IPS-18c (cell line): ENCODE data around the gene KLK8.

Source experiments
- H3K4me3 ChIP-seq: 2 replicates; pipeline ENCODE4 v1.7.0; 2013; ENCODE audit warnings: low read depth, mild to moderate bottlenecking, low read length, moderate library complexity; ENCODE audit not compliant: insufficient read depth
- H3K9me3 ChIP-seq: one replicate; pipeline ENCODE4 v1.6.1; 2013; ENCODE audit warnings: mild to moderate bottlenecking, low read length, moderate library complexity; ENCODE audit not compliant: control insufficient read depth, insufficient read depth

Gene KLK8

GRCh38 chr19:51022526-51022925 is 21.1 kb upstream of the KLK8 start:
- Histone ChIP-seq H3K4me3 (no peak overlapping the region), H3K9me3 (no peaks in the 10 kb centered on the region)

GRCh38 chr19:51020988-51021651 is 19.7 kb upstream of the KLK8 start:
- Histone ChIP-seq H3K4me3 (no peak overlapping the region), H3K9me3 (no peaks in the 10 kb centered on the region)

- Histone ChIP-seq H3K9me3 (no peaks in the 10 kb centered on the region), H3K4me3 (peak within 1 kb of the TSS; percentile 49)
Observed at GRCh38 chr19:51019544-51019925, 18.1 kb upstream of the KLK8 start, which contains the start of gene KLK10. KLK10 (minus strand) TSS chr19:51019709; CDS start chr19:51019130, 579 bp downstream.

GRCh38 chr19:51018745-51019543 is 17.5 kb upstream of the KLK8 start:
- peak overlapping the region; percentile 49 for H3K4me3 ChIP-seq
- no peaks in the 10 kb centered on the region for H3K9me3 ChIP-seq

GRCh38 chr19:51016798-51017683 is 15.6 kb upstream of the KLK8 start:
- Histone ChIP-seq H3K9me3 (no peaks in the 10 kb centered on the region), H3K4me3 (peak overlapping the region; percentile 78)

- Histone ChIP-seq H3K4me3 (no peak overlapping the region), H3K9me3 (no peaks in the 10 kb centered on the region)
Observed at GRCh38 chr19:51015691-51016267, 14.4 kb upstream of the KLK8 start.

GRCh38 chr19:51014242-51014641 is 12.8 kb upstream of the KLK8 start:
- no peaks in the 10 kb centered on the region for H3K9me3 ChIP-seq

GRCh38 chr19:51012661-51013190 is 11.3 kb upstream of the KLK8 start:
- Histone ChIP-seq H3K9me3 (no peaks in the 10 kb centered on the region), H3K4me3 (no peak overlapping the region)

More at GRCh38 chr19:51014242-51014641, 12.8 kb upstream of the KLK8 start:
- H3K4me3 ChIP-seq: no peak overlapping the region

GRCh38 chr19:51010066-51010795 is 8.8 kb upstream of the KLK8 start:
- no peak overlapping the region for H3K4me3 ChIP-seq
- no peaks in the 10 kb centered on the region for H3K9me3 ChIP-seq

- no peak overlapping the region for H3K4me3 ChIP-seq
- no peaks in the 10 kb centered on the region for H3K9me3 ChIP-seq
Observed at GRCh38 chr19:51009061-51009891, 7.9 kb upstream of the KLK8 start.

GRCh38 chr19:51007488-51007887 is 6.1 kb upstream of the KLK8 start:
- Histone ChIP-seq H3K9me3 (no peaks in the 10 kb centered on the region), H3K4me3 (no peak overlapping the region)

- no peak overlapping the region for H3K4me3 ChIP-seq
- no peaks in the 10 kb centered on the region for H3K9me3 ChIP-seq
Observed at GRCh38 chr19:51006406-51006805, 5.0 kb upstream of the KLK8 start.

- Histone ChIP-seq H3K9me3 (no peaks in the 10 kb centered on the region), H3K4me3 (no peak overlapping the region)
Observed at GRCh38 chr19:51005248-51005647, 3.8 kb upstream of the KLK8 start.

- Histone ChIP-seq H3K9me3 (no peaks in the 10 kb centered on the region), H3K4me3 (no peak overlapping the region)
Observed at GRCh38 chr19:51003316-51003715, 1.9 kb upstream of the KLK8 start.

GRCh38 chr19:51002542-51003311 is 1.3 kb upstream of the KLK8 start:
- peak overlapping the region; percentile 41; the same call in 1 of the 2 replicates for H3K4me3 ChIP-seq
- H3K9me3 ChIP-seq: no peaks in the 10 kb centered on the region
